Progenitor cell of endocrine pancreas (in vitro differentiated cells): ENCODE data around the gene ETHE1. TPM values are rescaled to one million over a fixed set of nuclear protein-coding genes. Genes with fewer than 3 reads are reported as not detected.

Experiments
- DNase-seq: peaks from one replicate; pipeline ENCODE4 v3.0.0; 2021; ENCODE audit warnings: low spot score; ENCODE audit not compliant: unreplicated experiment
- H3K27ac Mint-ChIP-seq: 2 replicates; pipeline ENCODE4 v1.8.0; 2021; ENCODE audit warnings: mild to moderate bottlenecking, moderate library complexity, mixed read lengths
- H3K27me3 Mint-ChIP-seq: 2 replicates; pipeline ENCODE4 v1.8.0; 2021; ENCODE audit warnings: mixed read lengths
- H3K36me3 Mint-ChIP-seq: 2 replicates; pipeline ENCODE4 v1.8.0; 2022; ENCODE audit warnings: mixed read lengths; ENCODE audit not compliant: insufficient read depth
- H3K4me1 Mint-ChIP-seq: 2 replicates; pipeline ENCODE4 v1.8.0; 2021; ENCODE audit warnings: low read depth, mixed read lengths
- H3K4me3 Mint-ChIP-seq: 2 replicates; pipeline ENCODE4 v1.8.0; 2021; ENCODE audit warnings: low read depth, mild to moderate bottlenecking, moderate library complexity, mixed read lengths
- H3K9me3 Mint-ChIP-seq: 2 replicates; pipeline ENCODE4 v1.8.0; 2021; ENCODE audit warnings: low read depth, mixed read lengths
- CTCF ChIP-seq: fragments of 200-600 bp; sonication (generic); IDR thresholded peaks from one replicate; pipeline ENCODE4 v1.5.0; 2021; ENCODE audit warnings: antibody characterized with exemption, mild to moderate bottlenecking; ENCODE audit not compliant: unreplicated experiment
- total RNA-seq: library from RNA; stranded (reverse); gene quantifications from 2 replicates; pipeline ENCODE4 v1.2.1, GENCODE V29; 2021

The ETHE1 gene
- total RNA-seq, 1 donor from 2014 or later = 28.0 TPM

- peaks cover 3% of the 10 kb centered on the region for H3K9me3 Mint-ChIP-seq
- no peak for DNase-seq
- H3K4me1 Mint-ChIP-seq = no peaks in the 10 kb centered on the region
- H3K27me3 Mint-ChIP-seq = no peaks in the 10 kb centered on the region
- TF ChIP-seq CTCF = no peak
- H3K36me3 Mint-ChIP-seq = peaks cover 44% of the 10 kb centered on the region
- H3K4me3 Mint-ChIP-seq = no peak overlapping the region
- no peak overlapping the region for H3K27ac Mint-ChIP-seq
Measured at GRCh38 chr19:43544077-43544476, 17.1 kb upstream of the ETHE1 start.

- Mint-ChIP-seq H3K4me1 (no peaks in the 10 kb centered on the region), H3K36me3 (peaks cover 50% of the 10 kb centered on the region), H3K4me3 (no peak overlapping the region), H3K27ac (no peak overlapping the region), H3K27me3 (no peaks in the 10 kb centered on the region), H3K9me3 (peaks cover 5% of the 10 kb centered on the region)
- DNase-seq = no peak
- no peak for TF ChIP-seq CTCF
Measured at GRCh38 chr19:43541920-43542650, 15.1 kb upstream of the ETHE1 start.

GRCh38 chr19:43540381-43540780, 13.4 kb upstream of the ETHE1 start:
- Mint-ChIP-seq H3K9me3 (peaks cover 5% of the 10 kb centered on the region), H3K27me3 (no peaks in the 10 kb centered on the region), H3K36me3 (peaks cover 52% of the 10 kb centered on the region), H3K4me1 (peaks cover under 1% of the 10 kb centered on the region), H3K4me3 (no peak overlapping the region), H3K27ac (no peak overlapping the region)
- no peak for TF ChIP-seq CTCF
- no peak for DNase-seq

- Mint-ChIP-seq H3K27me3 (no peaks in the 10 kb centered on the region), H3K4me1 (peaks cover 2% of the 10 kb centered on the region), H3K4me3 (no peak overlapping the region), H3K36me3 (peaks cover 47% of the 10 kb centered on the region), H3K9me3 (peaks cover 5% of the 10 kb centered on the region), H3K27ac (no peak overlapping the region)
- no peak for DNase-seq
- no peak for TF ChIP-seq CTCF
Measured at GRCh38 chr19:43538922-43539321, 11.9 kb upstream of the ETHE1 start.

- peak; percentile 49 for DNase-seq
- Mint-ChIP-seq H3K27me3 (no peaks in the 10 kb centered on the region), H3K4me1 (peaks cover 7% of the 10 kb centered on the region), H3K9me3 (peaks cover 5% of the 10 kb centered on the region), H3K4me3 (peak overlapping the region; percentile 41), H3K27ac (no peak overlapping the region), H3K36me3 (peaks cover 27% of the 10 kb centered on the region)
- peak; percentile 61 for TF ChIP-seq CTCF
Measured at GRCh38 chr19:43534816-43535761, 8.1 kb upstream of the ETHE1 start.
